Left ventricle myocardium inferior (tissue), 1 donor: ENCODE measurements around the gene EFHC1. TPM values are rescaled to one million over a fixed set of nuclear protein-coding genes. Genes with fewer than 3 reads are reported as not detected.

ENCODE experiments used
- DNase-seq: peaks from one replicate; pipeline ENCODE4 v3.0.0-alpha.2; 2020
- H3K27ac ChIP-seq: fragments of 200-600 bp; replicated peaks from 2 replicates; pipeline ENCODE4 v1.8.0; 2021
- H3K27me3 ChIP-seq: fragments of 200-600 bp; 2 replicates; pipeline ENCODE4 v1.8.0; 2021; ENCODE audit warnings: low read depth
- H3K36me3 ChIP-seq: fragments of 200-600 bp; 2 replicates; pipeline ENCODE4 v1.8.0; 2021
- H3K4me1 ChIP-seq: fragments of 200-600 bp; 2 replicates; pipeline ENCODE4 v1.8.0; 2021
- H3K4me3 ChIP-seq: fragments of 200-600 bp; 2 replicates; pipeline ENCODE4 v1.8.0; 2021; ENCODE audit warnings: mild to moderate bottlenecking, moderate library complexity
- H3K9me3 ChIP-seq: fragments of 200-600 bp; replicated peaks from 2 replicates; pipeline ENCODE4 v1.8.0; 2021
- intact Hi-C: fragments of 100-400 bp; cut with micrococcal nuclease; formaldehyde crosslinking; loops from one replicate; pipeline ENCODE4 v1.11.0; 2022
- total RNA-seq: library from RNA; stranded (reverse); fragmentation: NEBNext Ultra II Directional; extraction: Animal tissue kit (Norgen Biotek cat#: 25700); gene quantifications from one replicate; pipeline ENCODE4 v1.2.1, GENCODE V29; 2021
- TF ChIP-seq, protein P1 (sequence below): fragments of 200-600 bp; IDR thresholded peaks from 2 replicates; pipeline ENCODE4 v1.8.0; 2021; ENCODE audit warnings: antibody characterized with exemption, mild to moderate bottlenecking, borderline replicate concordance
- donor health status: DM: no; HTN: yes; CAD: no; lungs with severe emphysema.

EFHC1 gene
- total RNA-seq, 1 donor from 2014 or later = 5.7 TPM

DNA sequence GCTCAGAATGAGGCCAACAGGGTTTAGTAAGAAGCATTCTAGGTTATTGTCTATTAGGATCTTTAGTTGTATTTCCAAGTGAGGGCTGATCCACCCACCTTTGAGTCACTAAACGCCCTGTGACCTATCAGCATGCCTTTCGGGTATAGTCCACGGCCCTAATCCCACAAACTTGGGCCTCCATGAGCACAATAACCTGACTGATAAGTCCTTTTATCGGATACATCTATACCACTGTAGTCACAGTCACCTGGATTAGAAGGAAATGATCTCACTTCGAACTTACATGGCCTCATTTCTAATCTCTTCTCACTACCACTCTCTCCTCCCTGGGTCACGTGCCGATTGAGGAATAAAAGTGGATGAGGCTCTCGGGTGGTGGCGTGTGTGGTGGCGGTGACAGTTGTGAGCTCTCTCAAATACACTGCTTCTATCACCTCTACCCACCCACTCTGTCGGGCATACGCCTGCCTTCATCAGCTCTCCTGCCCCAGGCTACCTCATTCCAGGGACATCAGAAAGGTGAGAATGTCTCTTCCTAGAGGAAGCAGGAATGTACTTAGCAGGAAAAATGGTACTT is 91.5 kb downstream of the EFHC1 start:
- peak overlapping the region; percentile 7 for H3K4me3 ChIP-seq
- peak overlapping the region; percentile 93 for H3K27ac ChIP-seq
- peaks cover 89% of the 10 kb centered on the region for H3K4me1 ChIP-seq
- peaks cover 41% of the 10 kb centered on the region for H3K36me3 ChIP-seq
- TF ChIP-seq, protein P1, sequence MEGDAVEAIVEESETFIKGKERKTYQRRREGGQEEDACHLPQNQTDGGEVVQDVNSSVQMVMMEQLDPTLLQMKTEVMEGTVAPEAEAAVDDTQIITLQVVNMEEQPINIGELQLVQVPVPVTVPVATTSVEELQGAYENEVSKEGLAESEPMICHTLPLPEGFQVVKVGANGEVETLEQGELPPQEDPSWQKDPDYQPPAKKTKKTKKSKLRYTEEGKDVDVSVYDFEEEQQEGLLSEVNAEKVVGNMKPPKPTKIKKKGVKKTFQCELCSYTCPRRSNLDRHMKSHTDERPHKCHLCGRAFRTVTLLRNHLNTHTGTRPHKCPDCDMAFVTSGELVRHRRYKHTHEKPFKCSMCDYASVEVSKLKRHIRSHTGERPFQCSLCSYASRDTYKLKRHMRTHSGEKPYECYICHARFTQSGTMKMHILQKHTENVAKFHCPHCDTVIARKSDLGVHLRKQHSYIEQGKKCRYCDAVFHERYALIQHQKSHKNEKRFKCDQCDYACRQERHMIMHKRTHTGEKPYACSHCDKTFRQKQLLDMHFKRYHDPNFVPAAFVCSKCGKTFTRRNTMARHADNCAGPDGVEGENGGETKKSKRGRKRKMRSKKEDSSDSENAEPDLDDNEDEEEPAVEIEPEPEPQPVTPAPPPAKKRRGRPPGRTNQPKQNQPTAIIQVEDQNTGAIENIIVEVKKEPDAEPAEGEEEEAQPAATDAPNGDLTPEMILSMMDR = no peak
- H3K9me3 ChIP-seq = no peaks in the 10 kb centered on the region
- DNase-seq = no peak
- intact Hi-C loops = loop anchor here (10.0 kb wide), 1 partner anchor 63 kb away; the partner anchor contains the start of gene TRAM2
- no peaks in the 10 kb centered on the region for H3K27me3 ChIP-seq

DNA sequence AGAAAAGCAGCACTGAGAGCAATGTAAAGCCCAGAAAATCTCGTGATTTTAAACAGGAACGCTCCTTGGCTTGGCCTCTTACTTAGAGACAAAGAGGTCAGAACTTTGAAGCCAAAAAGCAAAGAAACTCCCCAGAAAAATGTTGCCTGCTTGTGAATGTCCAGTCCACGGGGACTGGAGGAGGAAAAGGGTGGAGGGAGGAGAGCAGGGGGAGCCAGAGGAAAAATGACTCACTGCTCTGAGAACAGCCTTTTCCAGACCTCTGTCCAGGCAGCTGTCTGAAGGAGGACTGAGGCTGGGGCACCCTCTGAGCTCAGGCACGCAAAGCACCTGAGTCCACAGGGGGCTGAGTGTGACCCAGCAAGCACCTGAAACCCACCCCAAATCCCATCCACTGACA is 92.1 kb downstream of the EFHC1 start:
- TF ChIP-seq, protein P1 = no peak
- H3K9me3 ChIP-seq = no peaks in the 10 kb centered on the region
- H3K27me3 ChIP-seq = no peaks in the 10 kb centered on the region
- peaks cover 35% of the 10 kb centered on the region for H3K36me3 ChIP-seq
- intact Hi-C loops = loop anchor here (10.0 kb wide), 1 partner anchor 63 kb away; the partner anchor contains the start of gene TRAM2
- peak overlapping the region; percentile 93 for H3K27ac ChIP-seq
- H3K4me1 ChIP-seq = peaks cover 94% of the 10 kb centered on the region
- peak overlapping the region; percentile 10 for H3K4me3 ChIP-seq
- peak; percentile 40 for DNase-seq

DNA sequence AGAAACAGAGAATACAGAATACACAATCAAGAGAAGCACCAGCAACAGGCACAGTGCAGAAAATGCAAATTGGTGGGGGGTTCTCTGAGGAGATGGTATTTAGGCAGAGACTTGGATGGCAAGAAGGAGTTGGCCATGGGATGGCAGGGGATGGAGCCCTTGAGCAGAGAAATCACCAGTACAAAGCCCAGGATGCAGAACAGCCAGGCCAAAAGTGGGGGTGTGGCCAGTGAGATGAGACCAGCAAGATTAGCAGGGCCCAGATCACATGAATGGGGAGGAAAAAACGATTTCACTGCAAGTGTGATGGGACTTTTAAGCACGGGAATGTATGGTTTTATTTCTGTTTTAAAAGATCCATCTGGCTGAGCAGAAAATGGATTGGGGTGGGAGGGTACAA is 93.3 kb downstream of the EFHC1 start:
- Histone ChIP-seq H3K9me3 (no peaks in the 10 kb centered on the region), H3K4me1 (peaks cover 97% of the 10 kb centered on the region), H3K27ac (peak overlapping the region; percentile 93), H3K4me3 (no peak overlapping the region), H3K27me3 (no peaks in the 10 kb centered on the region), H3K36me3 (peaks cover 25% of the 10 kb centered on the region)
- TF ChIP-seq, protein P1 = no peak
- DNase-seq = no peak
- intact Hi-C loops = loop anchor here (10.0 kb wide), 1 partner anchor 61 kb away; the partner anchor contains the start of gene TRAM2

DNA sequence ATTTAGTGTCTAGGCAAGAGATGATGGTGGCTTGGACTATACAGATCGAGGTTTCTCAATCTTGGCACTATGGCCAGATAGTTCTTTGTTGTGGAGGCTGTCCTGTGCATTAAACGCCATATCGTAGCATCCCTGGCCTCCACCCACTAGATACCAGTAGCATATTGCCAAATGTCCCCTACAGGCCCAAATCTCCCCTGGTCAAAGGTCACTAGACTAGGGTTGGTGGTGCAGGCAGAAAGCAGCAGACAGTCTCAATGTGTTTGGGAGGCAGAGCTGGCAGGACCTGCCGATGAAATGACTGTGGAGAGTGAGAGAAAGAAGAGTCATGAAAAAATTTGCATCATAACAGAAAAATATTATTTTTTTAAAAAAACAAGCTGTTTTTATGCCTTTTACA is 93.8 kb downstream of the EFHC1 start:
- peak overlapping the region; percentile 93 for H3K27ac ChIP-seq
- H3K27me3 ChIP-seq = no peaks in the 10 kb centered on the region
- H3K9me3 ChIP-seq = no peaks in the 10 kb centered on the region
- intact Hi-C loops = loop anchor here (10.0 kb wide), 1 partner anchor 61 kb away; the partner anchor contains the start of gene TRAM2
- TF ChIP-seq, protein P1 = no peak
- no peak for DNase-seq
- no peak overlapping the region for H3K4me3 ChIP-seq
- H3K4me1 ChIP-seq = peaks cover 97% of the 10 kb centered on the region
- peaks cover 21% of the 10 kb centered on the region for H3K36me3 ChIP-seq

DNA sequence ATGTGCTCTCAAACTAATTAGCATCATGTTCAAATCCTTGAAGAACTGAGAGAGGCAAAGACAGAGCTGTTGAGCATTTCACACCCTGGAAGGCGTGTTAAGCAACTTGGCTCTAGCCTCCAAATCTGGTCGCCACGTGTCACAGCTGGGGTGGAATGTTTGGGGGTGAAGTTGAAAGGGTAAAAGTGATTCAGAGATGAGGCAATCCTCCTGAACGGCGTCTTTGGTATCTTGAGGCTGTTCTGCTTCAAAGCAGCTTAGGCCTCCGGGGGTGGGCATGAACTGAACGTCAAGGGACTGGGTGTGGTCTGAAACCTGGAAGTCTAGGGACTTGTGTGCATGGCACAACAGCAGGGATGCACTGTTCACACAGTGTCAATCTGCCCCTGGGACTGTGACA is 94.4 kb downstream of the EFHC1 start:
- H3K4me1 ChIP-seq = peaks cover 97% of the 10 kb centered on the region
- peaks cover 15% of the 10 kb centered on the region for H3K36me3 ChIP-seq
- TF ChIP-seq, protein P1 = no peak
- no peak overlapping the region for H3K4me3 ChIP-seq
- peak overlapping the region; percentile 93 for H3K27ac ChIP-seq
- DNase-seq = peak; percentile 38
- H3K9me3 ChIP-seq = no peaks in the 10 kb centered on the region
- intact Hi-C loops = loop anchor here (10.0 kb wide), 1 partner anchor 60 kb away; the partner anchor contains the start of gene TRAM2
- H3K27me3 ChIP-seq = no peaks in the 10 kb centered on the region
